HG02884 (cell line): ENCODE data around the gene PNMA5.

ENCODE experiments used
- ATAC-seq: cut with Tn5 transposase; IDR thresholded peaks from one replicate; pipeline ENCODE4 v1.9.1; 2021; ENCODE audit warnings: mild to moderate bottlenecking, moderate library complexity; ENCODE audit not compliant: unreplicated experiment

PNMA5 gene

DNA sequence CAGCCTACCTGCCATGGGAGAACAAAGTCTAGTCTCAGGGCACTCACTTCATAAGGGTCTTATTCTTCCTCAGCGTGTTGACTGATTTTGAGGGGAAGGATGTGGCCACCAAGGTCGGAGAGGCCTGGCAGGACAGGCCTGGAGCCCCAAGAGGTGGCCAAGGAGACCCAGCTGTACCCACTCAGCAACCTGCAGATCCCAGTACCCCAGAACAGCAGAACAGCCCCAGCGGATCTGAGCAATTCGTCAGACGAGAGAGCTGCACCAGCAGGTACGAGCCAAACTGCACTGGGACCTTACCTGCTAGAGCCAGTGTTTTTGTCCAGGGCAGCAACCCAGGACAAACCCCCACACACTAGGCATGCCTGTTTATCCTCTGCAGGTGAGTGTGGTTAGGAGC, 34.3 kb downstream of the PNMA5 start:
- ATAC-seq = no peak

- ATAC-seq = peak; percentile 96
Measured at GRCh38 chrX:152958524-152959465, 35.1 kb downstream of the PNMA5 start.

GRCh38 chrX:152958047-152958446, 35.9 kb downstream of the PNMA5 start:
- peak; percentile 23 for ATAC-seq

DNA sequence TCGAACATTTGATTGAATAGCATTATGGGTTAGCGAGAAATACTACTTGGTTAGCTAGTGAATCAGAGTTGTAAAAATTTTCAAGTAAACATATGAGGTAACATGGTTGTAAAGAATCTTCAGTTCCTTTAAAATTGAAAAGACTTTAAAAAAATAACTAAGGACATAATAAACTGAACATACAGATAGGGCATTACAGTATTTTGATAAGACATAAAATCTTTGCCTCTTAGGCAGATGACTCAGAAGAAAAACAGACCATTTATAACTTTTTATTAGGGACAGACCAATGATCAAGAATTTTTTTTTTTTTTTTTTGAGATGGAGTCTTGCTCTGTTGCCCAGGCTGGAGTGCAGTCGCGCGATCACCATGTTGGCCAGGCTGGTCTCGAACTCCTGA, 43.1 kb downstream of the PNMA5 start:
- no peak for ATAC-seq

- ATAC-seq = no peak
Measured at GRCh38 chrX:152949114-152949513, 44.8 kb downstream of the PNMA5 start.

DNA sequence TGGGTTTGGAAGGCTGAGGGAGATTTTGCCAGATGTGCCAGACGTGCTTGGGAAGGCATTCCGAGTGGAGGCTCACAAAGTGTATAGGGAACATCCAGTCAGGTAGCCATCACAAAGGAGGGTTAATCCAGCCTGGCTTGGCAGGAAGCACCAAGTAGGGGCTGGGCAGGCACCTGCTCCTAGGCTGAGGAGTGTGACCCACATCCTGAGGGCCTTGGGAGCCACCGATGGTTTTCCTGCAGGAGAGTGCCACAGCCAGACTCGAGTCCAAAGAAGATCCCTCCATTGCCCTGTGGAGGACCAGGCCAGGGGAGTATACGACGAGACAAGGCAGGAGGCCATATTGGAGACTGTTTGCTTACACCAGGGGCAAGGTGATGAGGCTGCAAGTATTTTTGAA, 47.2 kb downstream of the PNMA5 start:
- ATAC-seq = no peak

DNA sequence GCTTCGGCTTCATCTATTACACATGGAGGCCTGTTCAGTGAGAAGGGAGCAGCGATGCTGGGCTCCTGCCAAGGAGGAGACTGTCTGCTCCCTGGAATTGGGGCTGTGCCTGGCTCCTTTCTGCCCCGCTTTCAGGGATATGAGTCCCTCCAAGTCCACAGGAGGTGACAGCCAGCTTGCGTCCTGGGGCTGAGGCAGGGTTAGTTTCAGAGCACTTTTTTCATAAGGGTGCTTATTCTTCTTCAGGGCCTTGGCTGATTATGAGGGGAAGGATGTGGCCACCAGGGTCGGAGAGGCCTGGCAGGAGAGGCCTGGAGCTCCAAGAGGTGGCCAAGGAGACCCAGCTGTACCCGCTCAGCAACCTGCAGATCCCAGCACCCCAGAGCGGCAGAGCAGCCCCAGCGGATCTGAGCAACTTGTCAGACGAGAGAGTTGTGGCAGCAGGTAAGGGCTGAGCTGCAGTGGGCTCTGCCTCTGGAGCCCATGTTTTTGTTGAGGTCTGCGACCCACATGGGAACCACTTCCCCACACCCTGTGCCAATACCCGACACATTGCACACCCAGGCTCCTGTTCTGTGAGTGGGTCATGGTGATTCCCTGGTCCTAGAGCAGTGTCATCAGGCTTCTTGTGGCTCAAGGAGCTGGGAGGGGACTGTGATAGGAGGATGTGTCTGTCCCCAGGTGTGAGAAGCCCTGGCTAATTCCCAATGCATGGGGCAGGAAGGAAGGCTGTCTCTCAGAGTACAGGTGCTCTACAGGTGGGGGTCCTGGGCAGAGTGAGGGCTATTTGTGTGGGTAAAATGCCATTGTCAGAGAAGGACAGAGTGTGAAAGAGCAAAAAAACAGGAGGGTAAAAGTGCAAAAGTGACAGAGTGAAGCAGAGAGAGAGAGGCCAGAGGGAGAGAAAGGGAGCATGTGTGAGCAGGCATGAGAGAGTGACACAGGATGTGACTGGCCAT, 48.6 kb downstream of the PNMA5 start:
- no peak for ATAC-seq

DNA sequence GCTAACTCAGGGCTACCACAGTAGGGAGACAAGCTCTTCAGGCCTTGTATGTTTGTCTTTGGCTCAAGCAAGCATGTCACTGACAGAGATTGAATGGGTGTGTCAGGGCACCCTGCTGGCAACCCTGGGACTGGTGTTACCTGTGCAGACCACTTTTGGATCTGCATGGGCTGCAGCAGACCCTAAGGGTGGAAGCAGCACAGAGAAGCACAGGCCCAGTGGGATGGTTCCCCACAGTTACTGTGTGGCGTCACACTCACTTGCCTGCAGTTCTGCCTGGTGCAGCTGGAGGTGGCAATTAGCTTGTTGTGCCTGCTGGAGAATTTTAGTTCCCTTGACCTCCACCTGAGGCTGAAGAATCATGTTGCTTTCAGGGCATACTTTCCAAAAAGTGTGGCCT, 50.1 kb downstream of the PNMA5 start:
- no peak for ATAC-seq

DNA sequence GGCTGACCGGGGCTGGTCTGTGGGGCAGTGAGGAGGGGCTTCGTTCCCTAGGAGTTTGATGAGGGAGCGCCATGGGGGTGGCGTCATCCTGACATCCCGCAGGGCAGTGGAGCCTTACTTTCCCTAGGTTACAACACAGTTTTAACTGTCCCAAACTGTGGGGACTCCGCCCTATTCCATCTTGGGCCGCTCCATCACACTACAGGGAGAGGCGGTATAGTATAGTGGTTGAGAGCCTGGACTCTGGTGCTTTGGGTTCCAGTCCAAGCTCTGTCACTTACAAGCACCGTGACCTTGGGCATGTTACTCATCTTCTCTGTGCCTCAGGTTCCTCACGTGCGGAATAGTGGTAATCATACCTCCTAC, 51.9 kb downstream of the PNMA5 start:
- ATAC-seq = no peak

DNA sequence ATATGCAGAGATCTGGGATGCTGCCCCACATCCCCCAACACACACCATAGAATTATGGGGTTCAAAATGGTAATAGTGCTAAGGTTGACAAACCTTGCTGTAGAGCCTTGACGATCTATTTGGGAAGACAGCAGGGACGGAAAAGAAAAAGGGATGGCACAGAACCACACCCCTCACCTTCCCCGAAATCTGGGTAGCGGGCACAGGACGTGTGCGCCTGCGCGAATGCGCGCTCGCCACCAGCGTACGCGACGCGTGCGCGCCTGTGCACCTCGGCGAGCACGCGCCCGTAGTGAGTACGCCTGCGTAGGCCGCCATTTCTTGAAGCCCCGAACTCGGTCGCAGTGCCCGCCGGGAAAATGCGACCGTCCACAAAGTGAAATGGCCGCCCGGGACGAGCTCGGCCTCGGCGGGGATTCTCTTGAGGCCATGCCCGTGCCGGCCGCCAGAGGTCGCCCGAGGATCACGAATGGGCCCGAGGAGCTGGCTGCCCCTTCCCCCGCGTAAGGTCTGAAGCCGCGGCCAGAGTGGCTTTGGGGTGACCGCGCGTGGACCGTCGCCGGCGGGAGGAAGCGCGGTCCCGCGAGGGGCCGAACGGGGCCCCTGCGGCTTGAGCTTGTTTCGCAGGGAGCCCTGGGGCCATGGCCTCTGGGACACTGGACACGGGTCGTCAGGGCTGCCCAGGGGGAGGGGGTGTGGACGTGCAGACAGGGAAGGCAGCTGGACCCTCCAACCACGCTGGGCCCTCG, 52.4 kb downstream of the PNMA5 start:
- ATAC-seq = peak; percentile 86
